Right forelimb (tissue), 1 donor: ENCODE data around the gene ADIPOQ.
"Not testable (repeated sequence)": the region's sequence is repeated elsewhere in the genome, so short reads cannot be mapped to it uniquely, and the experiment has no call there.

ENCODE experiments used
- DNase-seq: peaks from one replicate; pipeline ENCODE4 v3.0.0-alpha.2; 2018

ADIPOQ gene

GRCh38 chr3:186826976-186827857 is 15.3 kb upstream of the ADIPOQ start:
- DNase-seq, result peak; percentile 84

GRCh38 chr3:186828340-186828739 is 14.2 kb upstream of the ADIPOQ start:
- DNase-seq, result no peak

GRCh38 chr3:186831798-186832197 is 10.7 kb upstream of the ADIPOQ start:
- no peak for DNase-seq

GRCh38 chr3:186832276-186832675 is 10.2 kb upstream of the ADIPOQ start:
- no peak for DNase-seq

- DNase-seq, result peak; percentile 58
These were observed 2.5 kb upstream of the ADIPOQ start for GRCh38 chr3:186839874-186840641.

- DNase-seq, result no peak
These were observed 890 bp upstream of the ADIPOQ start for GRCh38 chr3:186841620-186842019.

GRCh38 chr3:186843039-186843432 is 526 bp downstream of the ADIPOQ start:
- no peak for DNase-seq

GRCh38 chr3:186844908-186845307 is 2.4 kb downstream of the ADIPOQ start:
- no peak for DNase-seq

GRCh38 chr3:186845756-186846155 is 3.2 kb downstream of the ADIPOQ start:
- DNase-seq, result no peak

- DNase-seq, result no peak
These were observed 4.9 kb downstream of the ADIPOQ start for GRCh38 chr3:186847437-186847836.

GRCh38 chr3:186849374-186849975 is 7.0 kb downstream of the ADIPOQ start:
- no peak for DNase-seq

- DNase-seq, result not testable (repeated sequence)
These were observed 9.3 kb downstream of the ADIPOQ start for GRCh38 chr3:186851835-186852234.

- no peak for DNase-seq
These were observed 10.5 kb downstream of the ADIPOQ start for GRCh38 chr3:186852994-186853393.

GRCh38 chr3:186854146-186854545 is 11.6 kb downstream of the ADIPOQ start:
- DNase-seq, result no peak

- no peak for DNase-seq
These were observed 12.4 kb downstream of the ADIPOQ start for GRCh38 chr3:186854954-186855353.

GRCh38 chr3:186857743-186858142 is 15.2 kb downstream of the ADIPOQ start:
- no peak for DNase-seq

- not testable (repeated sequence) for DNase-seq
These were observed 22.8 kb downstream of the ADIPOQ start for GRCh38 chr3:186865215-186865853.

GRCh38 chr3:186866095-186866494 is 23.6 kb downstream of the ADIPOQ start:
- not testable (repeated sequence) for DNase-seq

GRCh38 chr3:186869253-186870100 is 27.0 kb downstream of the ADIPOQ start:
- no peak for DNase-seq

GRCh38 chr3:186870421-186871201 is 28.1 kb downstream of the ADIPOQ start:
- no peak for DNase-seq

GRCh38 chr3:186871403-186871924 is 29.0 kb downstream of the ADIPOQ start:
- DNase-seq, result no peak
